C4-2B (cell line): ENCODE data around the gene MFNG.

Source experiments
- H3K27ac ChIP-seq: fragments of 450-650 bp; 2 replicates; pipeline ENCODE4 v1.5.1; 2017
- ZFX ChIP-seq: fragments of 450-650 bp; IDR thresholded peaks from 2 replicates; pipeline ENCODE4 v1.6.1; 2017
- TF ChIP-seq, protein P1 (sequence below): fragments of 450-650 bp; conservative IDR thresholded peaks from 2 replicates; pipeline ENCODE4 v1.5.1; 2017; ENCODE audit warnings: mild to moderate bottlenecking

MFNG gene

GRCh38 chr22:37489983-37490382, 3.8 kb upstream of the MFNG start:
- TF ChIP-seq ZFX, result no peak
- TF ChIP-seq, protein P1, sequence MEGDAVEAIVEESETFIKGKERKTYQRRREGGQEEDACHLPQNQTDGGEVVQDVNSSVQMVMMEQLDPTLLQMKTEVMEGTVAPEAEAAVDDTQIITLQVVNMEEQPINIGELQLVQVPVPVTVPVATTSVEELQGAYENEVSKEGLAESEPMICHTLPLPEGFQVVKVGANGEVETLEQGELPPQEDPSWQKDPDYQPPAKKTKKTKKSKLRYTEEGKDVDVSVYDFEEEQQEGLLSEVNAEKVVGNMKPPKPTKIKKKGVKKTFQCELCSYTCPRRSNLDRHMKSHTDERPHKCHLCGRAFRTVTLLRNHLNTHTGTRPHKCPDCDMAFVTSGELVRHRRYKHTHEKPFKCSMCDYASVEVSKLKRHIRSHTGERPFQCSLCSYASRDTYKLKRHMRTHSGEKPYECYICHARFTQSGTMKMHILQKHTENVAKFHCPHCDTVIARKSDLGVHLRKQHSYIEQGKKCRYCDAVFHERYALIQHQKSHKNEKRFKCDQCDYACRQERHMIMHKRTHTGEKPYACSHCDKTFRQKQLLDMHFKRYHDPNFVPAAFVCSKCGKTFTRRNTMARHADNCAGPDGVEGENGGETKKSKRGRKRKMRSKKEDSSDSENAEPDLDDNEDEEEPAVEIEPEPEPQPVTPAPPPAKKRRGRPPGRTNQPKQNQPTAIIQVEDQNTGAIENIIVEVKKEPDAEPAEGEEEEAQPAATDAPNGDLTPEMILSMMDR, result no peak
- H3K27ac ChIP-seq, result no peak overlapping the region

GRCh38 chr22:37488337-37489135, 2.4 kb upstream of the MFNG start:
- TF ChIP-seq ZFX, result no peak
- TF ChIP-seq, protein P1, result no peak
- H3K27ac ChIP-seq, result no peak overlapping the region

GRCh38 chr22:37487571-37487970, 1.4 kb upstream of the MFNG start:
- H3K27ac ChIP-seq, result no peak overlapping the region
- TF ChIP-seq, protein P1, result no peak
- TF ChIP-seq ZFX, result no peak

GRCh38 chr22:37487129-37487528, 945 bp upstream of the MFNG start:
- TF ChIP-seq, protein P1, result no peak
- TF ChIP-seq ZFX, result no peak
- H3K27ac ChIP-seq, result no peak overlapping the region

GRCh38 chr22:37485395-37486223, 575 bp downstream of the MFNG start:
- no peak for TF ChIP-seq ZFX
- TF ChIP-seq, protein P1, result no peak
- H3K27ac ChIP-seq, result no peak overlapping the region

DNA sequence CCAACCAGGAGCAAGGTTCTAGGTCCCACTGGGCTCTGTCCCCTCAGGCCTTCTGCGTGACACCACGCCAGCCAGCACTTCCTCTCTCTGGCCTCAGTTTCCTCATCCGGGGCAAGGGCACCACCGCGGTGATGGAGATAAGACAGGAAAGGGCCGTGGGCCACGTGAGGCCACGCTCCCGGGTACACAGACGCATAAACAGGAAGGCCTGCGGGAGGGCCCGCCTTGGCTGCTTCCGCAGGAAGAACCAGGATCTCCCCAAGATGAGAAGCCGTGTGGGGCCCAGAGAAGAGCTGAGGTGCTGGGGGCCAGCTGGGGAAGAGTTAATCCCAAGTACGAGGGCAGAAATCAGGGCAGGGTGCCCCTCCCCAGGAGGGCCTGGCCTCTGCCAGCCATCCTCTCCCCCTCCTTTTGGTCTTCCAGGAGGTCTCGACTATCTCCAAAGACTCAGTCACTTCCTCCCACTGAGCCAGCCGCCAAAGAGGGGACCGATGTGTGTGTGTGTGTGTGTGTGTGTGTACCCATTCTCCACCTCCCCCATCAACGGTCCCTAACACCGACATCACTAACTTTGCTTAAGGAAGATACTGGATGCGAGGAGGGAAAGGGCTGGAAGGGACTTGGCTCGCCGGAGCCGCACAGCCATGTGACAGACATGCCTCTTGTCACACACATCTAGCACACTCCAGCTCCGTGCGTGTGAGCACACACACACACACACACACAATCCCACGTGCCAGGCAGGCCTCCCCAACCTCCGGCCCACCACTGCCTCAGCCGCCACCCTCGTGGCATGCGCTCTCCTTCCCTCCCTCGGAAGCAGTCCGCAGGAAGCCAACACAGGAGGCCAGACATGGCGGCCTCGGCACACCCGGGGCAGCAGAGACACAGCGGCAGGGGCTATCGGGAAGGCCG, 1.4 kb downstream of the MFNG start:
- TF ChIP-seq ZFX, result no peak
- H3K27ac ChIP-seq, result no peak overlapping the region

DNA sequence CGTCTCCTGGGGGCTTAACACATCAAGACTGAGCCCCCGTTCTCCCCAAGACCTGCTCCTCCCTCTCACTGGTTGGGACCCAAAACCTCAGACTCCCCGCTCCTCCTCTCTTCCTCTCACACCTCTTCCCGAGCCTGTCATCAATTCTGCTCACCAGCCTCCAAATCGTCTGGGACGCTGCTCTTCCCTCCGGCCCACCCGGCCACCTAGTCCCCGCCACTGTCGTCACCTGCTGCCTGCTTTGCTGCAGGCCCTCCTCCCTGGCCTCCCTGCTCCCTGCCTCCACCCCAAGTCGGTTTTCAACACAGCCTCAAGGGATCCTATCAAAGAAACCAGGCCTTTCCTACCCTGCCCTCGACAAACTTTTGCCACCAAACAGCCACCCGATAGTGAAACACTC, 3.1 kb downstream of the MFNG start:
- H3K27ac ChIP-seq, result no peak overlapping the region
- TF ChIP-seq, protein P1, result no peak
